ENCODE measurements around the gene FRS3.

Gene FRS3

DNA sequence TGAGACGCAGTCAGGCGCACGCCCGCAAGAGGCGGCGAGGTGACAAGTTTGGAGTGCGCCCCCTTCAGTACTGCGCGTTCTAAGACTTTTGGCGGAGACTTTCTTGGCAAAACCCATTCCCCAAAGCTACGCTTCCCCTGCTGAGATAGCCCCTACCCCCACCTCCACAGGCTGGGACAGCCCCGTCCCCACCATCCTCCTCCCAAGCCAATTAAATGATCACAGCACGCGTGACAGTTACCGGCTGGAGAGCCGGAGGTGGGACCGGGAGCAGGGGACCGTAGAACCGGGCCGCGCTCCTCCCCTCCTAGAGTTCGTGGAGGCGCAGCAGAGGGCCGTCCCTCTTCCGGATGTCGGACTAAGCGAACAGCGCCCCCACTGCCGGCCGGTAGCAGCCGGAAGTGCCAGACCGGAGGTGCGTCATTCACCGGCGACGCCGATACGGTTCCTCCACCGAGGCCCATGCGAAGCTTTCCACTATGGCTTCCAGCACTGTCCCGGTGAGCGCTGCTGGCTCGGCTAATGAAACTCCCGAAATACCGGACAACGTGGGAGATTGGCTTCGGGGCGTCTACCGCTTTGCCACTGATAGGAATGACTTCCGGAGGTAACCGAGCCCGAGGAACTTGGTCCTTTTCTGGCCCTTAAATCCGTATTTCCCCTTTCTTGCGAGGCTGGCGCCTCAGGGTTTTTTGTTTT lies 7.7 kb upstream of the FRS3 start, which contains the start of gene TOMM6 (continued):
- TF ChIP-seq ZNF776 (tag by site-specific recombination; IDR thresholded peaks at IDR 0.05; ENCODE audit: borderline replicate concordance) (no peak), ZNF658 (tag by site-specific recombination; IDR thresholded peaks at IDR 0.05) (no peak), ZNF610 (tag by site-specific recombination; IDR thresholded peaks at IDR 0.05; ENCODE audit: borderline replicate concordance) (no peak), ZNF184 (tag by site-specific recombination; IDR thresholded peaks at IDR 0.05) (0 out of 2 replicates have a peak, but pooled peaks have one; percentile 8), KLF8 (tag by site-specific recombination; IDR thresholded peaks at IDR 0.05) (peak; percentile 78), SP2 (tag by site-specific recombination; IDR thresholded peaks at IDR 0.05) (peak; percentile 95), ZNF560 (tag by site-specific recombination; IDR thresholded peaks at IDR 0.05; ENCODE audit: borderline replicate concordance) (no peak), YY2 (tag by site-specific recombination; IDR thresholded peaks at IDR 0.05) (peak; percentile 93), HOXD13 (CRISPR knock-in tag; IDR thresholded peaks at IDR 0.05; ENCODE audit: borderline replicate concordance) (0 out of 2 replicates have a peak, but pooled peaks have one; percentile 24), ZNF76 (tag by site-specific recombination; IDR thresholded peaks at IDR 0.05; ENCODE audit: borderline replicate concordance, low read depth) (peak; percentile 82), ZNF202 (tag by site-specific recombination; IDR thresholded peaks at IDR 0.05; ENCODE audit: borderline replicate concordance) (no peak), BCL11A (tag by site-specific recombination; IDR thresholded peaks at IDR 0.05; ENCODE audit: low read depth) (0 out of 2 replicates have a peak, but pooled peaks have one; percentile 42), ZNF707 (tag by site-specific recombination; IDR thresholded peaks at IDR 0.05) (no peak), ZFP69B (tag by site-specific recombination; IDR thresholded peaks at IDR 0.05) (peak; percentile 41), ZBTB7A (tag by site-specific recombination; IDR thresholded peaks at IDR 0.05; ENCODE audit: low read depth) (peak; percentile 47; the same call in 1 of the 2 replicates), SETDB1 (IDR thresholded peaks at IDR 0.05; ENCODE audit: insufficient read length, low read length) (peak; percentile 32), SP3 (tag by site-specific recombination; IDR thresholded peaks at IDR 0.05) (peak; percentile 85), ZIC2 (tag by site-specific recombination; IDR thresholded peaks at IDR 0.05) (no peak), ZNF366 (tag by site-specific recombination; conservative IDR thresholded peaks at IDR 0.05) (0 out of 2 replicates have a peak, but pooled peaks have one; percentile 47), ZNF426 (tag by site-specific recombination; IDR thresholded peaks at IDR 0.05) (no peak), KLF9 (tag by site-specific recombination; IDR thresholded peaks at IDR 0.05; ENCODE audit: low read depth) (peak; percentile 67), ZNF404 (tag by site-specific recombination; IDR thresholded peaks at IDR 0.05) (no peak), RBAK (tag by site-specific recombination; IDR thresholded peaks at IDR 0.05) (no peak), ZNF248 (tag by site-specific recombination; IDR thresholded peaks at IDR 0.05) (no peak), EGR2 (tag by site-specific recombination; IDR thresholded peaks at IDR 0.05; ENCODE audit: low read depth) (no peak), ZNF626 (tag by site-specific recombination; IDR thresholded peaks at IDR 0.05) (no peak)
- TF ChIP-seq, protein P1, sequence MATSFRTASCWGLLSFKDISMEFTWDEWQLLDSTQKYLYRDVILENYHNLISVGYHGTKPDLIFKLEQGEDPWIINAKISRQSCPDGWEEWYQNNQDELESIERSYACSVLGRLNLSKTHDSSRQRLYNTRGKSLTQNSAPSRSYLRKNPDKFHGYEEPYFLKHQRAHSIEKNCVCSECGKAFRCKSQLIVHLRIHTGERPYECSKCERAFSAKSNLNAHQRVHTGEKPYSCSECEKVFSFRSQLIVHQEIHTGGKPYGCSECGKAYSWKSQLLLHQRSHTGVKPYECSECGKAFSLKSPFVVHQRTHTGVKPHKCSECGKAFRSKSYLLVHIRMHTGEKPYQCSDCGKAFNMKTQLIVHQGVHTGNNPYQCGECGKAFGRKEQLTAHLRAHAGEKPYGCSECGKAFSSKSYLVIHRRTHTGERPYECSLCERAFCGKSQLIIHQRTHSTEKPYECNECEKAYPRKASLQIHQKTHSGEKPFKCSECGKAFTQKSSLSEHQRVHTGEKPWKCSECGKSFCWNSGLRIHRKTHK (tag by site-specific recombination; IDR thresholded peaks at IDR 0.05), result no peak
- TF ChIP-seq, protein P2, sequence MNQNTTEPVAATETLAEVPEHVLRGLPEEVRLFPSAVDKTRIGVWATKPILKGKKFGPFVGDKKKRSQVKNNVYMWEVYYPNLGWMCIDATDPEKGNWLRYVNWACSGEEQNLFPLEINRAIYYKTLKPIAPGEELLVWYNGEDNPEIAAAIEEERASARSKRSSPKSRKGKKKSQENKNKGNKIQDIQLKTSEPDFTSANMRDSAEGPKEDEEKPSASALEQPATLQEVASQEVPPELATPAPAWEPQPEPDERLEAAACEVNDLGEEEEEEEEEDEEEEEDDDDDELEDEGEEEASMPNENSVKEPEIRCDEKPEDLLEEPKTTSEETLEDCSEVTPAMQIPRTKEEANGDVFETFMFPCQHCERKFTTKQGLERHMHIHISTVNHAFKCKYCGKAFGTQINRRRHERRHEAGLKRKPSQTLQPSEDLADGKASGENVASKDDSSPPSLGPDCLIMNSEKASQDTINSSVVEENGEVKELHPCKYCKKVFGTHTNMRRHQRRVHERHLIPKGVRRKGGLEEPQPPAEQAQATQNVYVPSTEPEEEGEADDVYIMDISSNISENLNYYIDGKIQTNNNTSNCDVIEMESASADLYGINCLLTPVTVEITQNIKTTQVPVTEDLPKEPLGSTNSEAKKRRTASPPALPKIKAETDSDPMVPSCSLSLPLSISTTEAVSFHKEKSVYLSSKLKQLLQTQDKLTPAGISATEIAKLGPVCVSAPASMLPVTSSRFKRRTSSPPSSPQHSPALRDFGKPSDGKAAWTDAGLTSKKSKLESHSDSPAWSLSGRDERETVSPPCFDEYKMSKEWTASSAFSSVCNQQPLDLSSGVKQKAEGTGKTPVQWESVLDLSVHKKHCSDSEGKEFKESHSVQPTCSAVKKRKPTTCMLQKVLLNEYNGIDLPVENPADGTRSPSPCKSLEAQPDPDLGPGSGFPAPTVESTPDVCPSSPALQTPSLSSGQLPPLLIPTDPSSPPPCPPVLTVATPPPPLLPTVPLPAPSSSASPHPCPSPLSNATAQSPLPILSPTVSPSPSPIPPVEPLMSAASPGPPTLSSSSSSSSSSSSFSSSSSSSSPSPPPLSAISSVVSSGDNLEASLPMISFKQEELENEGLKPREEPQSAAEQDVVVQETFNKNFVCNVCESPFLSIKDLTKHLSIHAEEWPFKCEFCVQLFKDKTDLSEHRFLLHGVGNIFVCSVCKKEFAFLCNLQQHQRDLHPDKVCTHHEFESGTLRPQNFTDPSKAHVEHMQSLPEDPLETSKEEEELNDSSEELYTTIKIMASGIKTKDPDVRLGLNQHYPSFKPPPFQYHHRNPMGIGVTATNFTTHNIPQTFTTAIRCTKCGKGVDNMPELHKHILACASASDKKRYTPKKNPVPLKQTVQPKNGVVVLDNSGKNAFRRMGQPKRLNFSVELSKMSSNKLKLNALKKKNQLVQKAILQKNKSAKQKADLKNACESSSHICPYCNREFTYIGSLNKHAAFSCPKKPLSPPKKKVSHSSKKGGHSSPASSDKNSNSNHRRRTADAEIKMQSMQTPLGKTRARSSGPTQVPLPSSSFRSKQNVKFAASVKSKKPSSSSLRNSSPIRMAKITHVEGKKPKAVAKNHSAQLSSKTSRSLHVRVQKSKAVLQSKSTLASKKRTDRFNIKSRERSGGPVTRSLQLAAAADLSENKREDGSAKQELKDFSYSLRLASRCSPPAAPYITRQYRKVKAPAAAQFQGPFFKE (tag by site-specific recombination; IDR thresholded peaks at IDR 0.05; ENCODE audit: borderline replicate concordance), result no peak
- TF ChIP-seq, protein P3, sequence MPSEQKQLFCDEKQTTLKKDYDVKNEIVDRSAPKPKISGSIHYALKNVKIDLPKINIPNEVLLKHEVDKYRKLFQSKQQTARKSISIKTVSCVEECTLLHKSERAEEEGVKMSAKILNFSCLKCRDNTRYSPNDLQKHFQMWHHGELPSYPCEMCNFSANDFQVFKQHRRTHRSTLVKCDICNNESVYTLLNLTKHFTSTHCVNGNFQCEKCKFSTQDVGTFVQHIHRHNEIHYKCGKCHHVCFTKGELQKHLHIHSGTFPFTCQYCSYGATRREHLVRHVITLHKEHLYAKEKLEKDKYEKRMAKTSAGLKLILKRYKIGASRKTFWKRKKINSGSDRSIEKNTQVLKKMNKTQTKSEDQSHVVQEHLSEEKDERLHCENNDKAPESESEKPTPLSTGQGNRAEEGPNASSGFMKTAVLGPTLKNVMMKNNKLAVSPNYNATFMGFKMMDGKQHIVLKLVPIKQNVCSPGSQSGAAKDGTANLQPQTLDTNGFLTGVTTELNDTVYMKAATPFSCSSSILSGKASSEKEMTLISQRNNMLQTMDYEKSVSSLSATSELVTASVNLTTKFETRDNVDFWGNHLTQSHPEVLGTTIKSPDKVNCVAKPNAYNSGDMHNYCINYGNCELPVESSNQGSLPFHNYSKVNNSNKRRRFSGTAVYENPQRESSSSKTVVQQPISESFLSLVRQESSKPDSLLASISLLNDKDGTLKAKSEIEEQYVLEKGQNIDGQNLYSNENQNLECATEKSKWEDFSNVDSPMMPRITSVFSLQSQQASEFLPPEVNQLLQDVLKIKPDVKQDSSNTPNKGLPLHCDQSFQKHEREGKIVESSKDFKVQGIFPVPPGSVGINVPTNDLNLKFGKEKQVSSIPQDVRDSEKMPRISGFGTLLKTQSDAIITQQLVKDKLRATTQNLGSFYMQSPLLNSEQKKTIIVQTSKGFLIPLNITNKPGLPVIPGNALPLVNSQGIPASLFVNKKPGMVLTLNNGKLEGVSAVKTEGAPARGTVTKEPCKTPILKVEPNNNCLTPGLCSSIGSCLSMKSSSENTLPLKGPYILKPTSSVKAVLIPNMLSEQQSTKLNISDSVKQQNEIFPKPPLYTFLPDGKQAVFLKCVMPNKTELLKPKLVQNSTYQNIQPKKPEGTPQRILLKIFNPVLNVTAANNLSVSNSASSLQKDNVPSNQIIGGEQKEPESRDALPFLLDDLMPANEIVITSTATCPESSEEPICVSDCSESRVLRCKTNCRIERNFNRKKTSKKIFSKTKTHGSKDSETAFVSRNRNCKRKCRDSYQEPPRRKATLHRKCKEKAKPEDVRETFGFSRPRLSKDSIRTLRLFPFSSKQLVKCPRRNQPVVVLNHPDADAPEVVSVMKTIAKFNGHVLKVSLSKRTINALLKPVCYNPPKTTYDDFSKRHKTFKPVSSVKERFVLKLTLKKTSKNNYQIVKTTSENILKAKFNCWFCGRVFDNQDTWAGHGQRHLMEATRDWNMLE (tag by site-specific recombination; conservative IDR thresholded peaks at IDR 0.05; ENCODE audit: low read depth), result peak; percentile 80
